ENCODE measurements around the gene PPEF2. TPM values are rescaled to one million over a fixed set of nuclear protein-coding genes. Genes with fewer than 3 reads are reported as not detected.

Gene PPEF2
- total RNA-seq, 2 donors from 2014 or later = not detected

GRCh38 chr4:75908555-75908954 lies 6.3 kb upstream of the PPEF2 start:
- Histone ChIP-seq H3K4me3 (ENCODE audit: low read length) (no peak overlapping the region), H3K27me3 (ENCODE audit: control insufficient read depth, insufficient read depth, low read length, poor library complexity, severe bottlenecking) (no peaks in the 10 kb centered on the region), H3K27ac (ENCODE audit: low read depth, low read length) (no peak overlapping the region), H3K36me3 (ENCODE audit: control insufficient read depth, insufficient read depth, low read length) (no peaks in the 10 kb centered on the region), H3K4me1 (ENCODE audit: control insufficient read depth, insufficient read depth, low read length) (no peaks in the 10 kb centered on the region), H3K9ac (ENCODE audit: extremely low read depth, low read length, poor library complexity, severe bottlenecking) (no peak overlapping the region), H3K9me3 (ENCODE audit: control insufficient read depth, low read length) (peaks cover 4% of the 10 kb centered on the region)
- no peaks in the 10 kb centered on the region for H3K4me1 Mint-ChIP-seq
- H3K36me3 Mint-ChIP-seq (ENCODE audit: low read depth) = peaks cover 5% of the 10 kb centered on the region
- no peak overlapping the region for H3K4me3 Mint-ChIP-seq
- peaks cover 26% of the 10 kb centered on the region for H3K9me3 Mint-ChIP-seq
- no peak for DNase-seq
- no peak overlapping the region for H3K27ac Mint-ChIP-seq
- no peak for TF ChIP-seq CTCF (conservative IDR thresholded peaks at IDR 0.05)
- H3K27me3 Mint-ChIP-seq (ENCODE audit: insufficient read depth) = no peaks in the 10 kb centered on the region
- WGBS, 2 experiments (ENCODE audit: insufficient coverage in 1 of 2, insufficient read length in 1 of 2) = 91 to 100% methylated on average over 2 to 3 of the region's 3 CpGs

- Histone ChIP-seq H3K27me3 (ENCODE audit: control insufficient read depth, insufficient read depth, low read length, poor library complexity, severe bottlenecking) (no peaks in the 10 kb centered on the region), H3K9me3 (ENCODE audit: control insufficient read depth, low read length) (peaks cover 4% of the 10 kb centered on the region), H3K4me3 (ENCODE audit: low read length) (no peak overlapping the region), H3K4me1 (ENCODE audit: control insufficient read depth, insufficient read depth, low read length) (no peaks in the 10 kb centered on the region), H3K27ac (ENCODE audit: low read depth, low read length) (no peak overlapping the region), H3K9ac (ENCODE audit: extremely low read depth, low read length, poor library complexity, severe bottlenecking) (no peak overlapping the region), H3K36me3 (ENCODE audit: control insufficient read depth, insufficient read depth, low read length) (no peaks in the 10 kb centered on the region)
- H3K27ac Mint-ChIP-seq = no peak overlapping the region
- TF ChIP-seq CTCF (conservative IDR thresholded peaks at IDR 0.05) = no peak
- WGBS, 2 experiments (ENCODE audit: insufficient coverage in 1 of 2, insufficient read length in 1 of 2) = 93 to 100% methylated on average over 2 to 3 of the region's 3 CpGs
- no peaks in the 10 kb centered on the region for H3K4me1 Mint-ChIP-seq
- DNase-seq = no peak
- no peak overlapping the region for H3K4me3 Mint-ChIP-seq
- H3K9me3 Mint-ChIP-seq = peaks cover 26% of the 10 kb centered on the region
- H3K27me3 Mint-ChIP-seq (ENCODE audit: insufficient read depth) = no peaks in the 10 kb centered on the region
- H3K36me3 Mint-ChIP-seq (ENCODE audit: low read depth) = peaks cover 5% of the 10 kb centered on the region
These were observed 5.7 kb upstream of the PPEF2 start for GRCh38 chr4:75907966-75908365.

GRCh38 chr4:75904076-75904475 lies 1.8 kb upstream of the PPEF2 start:
- no peaks in the 10 kb centered on the region for H3K4me1 Mint-ChIP-seq
- Histone ChIP-seq H3K4me1 (ENCODE audit: control insufficient read depth, insufficient read depth, low read length) (no peaks in the 10 kb centered on the region), H3K4me3 (ENCODE audit: low read length) (no peak overlapping the region), H3K36me3 (ENCODE audit: control insufficient read depth, insufficient read depth, low read length) (no peaks in the 10 kb centered on the region), H3K9ac (ENCODE audit: extremely low read depth, low read length, poor library complexity, severe bottlenecking) (no peak overlapping the region), H3K27me3 (ENCODE audit: control insufficient read depth, insufficient read depth, low read length, poor library complexity, severe bottlenecking) (no peaks in the 10 kb centered on the region), H3K9me3 (ENCODE audit: control insufficient read depth, low read length) (peaks cover 5% of the 10 kb centered on the region), H3K27ac (ENCODE audit: low read depth, low read length) (no peak overlapping the region)
- DNase-seq = no peak
- H3K4me3 Mint-ChIP-seq = no peak overlapping the region
- no peak for TF ChIP-seq CTCF (conservative IDR thresholded peaks at IDR 0.05)
- WGBS, 2 experiments (ENCODE audit: insufficient coverage in 1 of 2, insufficient read length in 1 of 2) = 62 to 84% methylated on average over 3 to 5 of the region's 5 CpGs
- H3K9me3 Mint-ChIP-seq = peaks cover 6% of the 10 kb centered on the region
- no peaks in the 10 kb centered on the region for H3K27me3 Mint-ChIP-seq (ENCODE audit: insufficient read depth)
- no peak overlapping the region for H3K27ac Mint-ChIP-seq
- no peaks in the 10 kb centered on the region for H3K36me3 Mint-ChIP-seq (ENCODE audit: low read depth)
